Vagina (tissue), 2 donors: ENCODE results near the gene YWHAG.

Experiments
- POLR2A ChIP-seq, 2 donors: fragments of 450-650 bp; IDR thresholded peaks; one replicate each; pipeline ENCODE4 v1.6.1; 2017; ENCODE audit warnings: antibody characterized with exemption in 2 of 2, mild to moderate bottlenecking in 2 of 2, moderate library complexity in 2 of 2
- TF ChIP-seq, protein P1 (sequence below), 3 experiments: fragments of 450-650 bp in 2 of 3; fragments of 200-600 bp in 1 of 3; sonication (generic) in 1 of 3; IDR thresholded peaks; one replicate each; pipeline ENCODE4 v1.5.1; 2017 to 2019; ENCODE audit warnings: antibody characterized with exemption in 3 of 3, mild to moderate bottlenecking in 2 of 3, moderate library complexity in 2 of 3

DNA sequence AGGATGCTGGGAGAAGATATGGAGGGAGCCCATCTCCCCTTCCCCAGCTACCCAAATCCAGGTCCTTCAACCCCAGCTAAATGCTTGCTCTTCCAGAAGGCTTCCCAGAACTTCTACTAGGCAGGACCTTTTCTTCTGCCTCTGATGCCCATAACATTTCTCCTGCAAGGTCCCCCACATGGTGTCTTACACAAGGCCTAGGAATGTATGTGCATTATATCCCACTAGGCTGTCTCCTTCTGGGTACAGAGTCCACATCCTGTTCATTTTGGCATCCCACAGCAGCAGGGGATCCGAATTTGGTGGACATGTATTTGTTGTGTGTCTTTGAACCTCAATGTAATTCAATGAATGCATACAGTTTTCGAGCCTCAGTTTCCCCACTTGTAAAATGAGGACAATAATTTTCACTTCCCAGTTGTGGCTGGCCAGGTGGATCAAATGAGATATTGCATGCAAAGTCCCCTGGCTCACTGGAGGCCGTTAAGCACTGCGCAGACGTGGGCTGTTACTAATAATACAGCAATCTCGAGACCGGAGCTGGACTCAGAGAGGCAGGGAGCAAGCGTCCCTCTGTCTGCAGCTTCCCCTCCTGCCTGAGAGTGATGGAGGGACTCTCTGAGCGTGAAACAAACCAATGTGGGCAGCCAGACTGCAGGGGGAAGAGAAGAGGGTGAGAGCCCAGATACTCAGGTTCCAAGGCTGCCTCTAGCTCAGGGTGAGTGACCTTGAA lies 18.6 kb upstream of the YWHAG start:
- TF ChIP-seq, protein P1, sequence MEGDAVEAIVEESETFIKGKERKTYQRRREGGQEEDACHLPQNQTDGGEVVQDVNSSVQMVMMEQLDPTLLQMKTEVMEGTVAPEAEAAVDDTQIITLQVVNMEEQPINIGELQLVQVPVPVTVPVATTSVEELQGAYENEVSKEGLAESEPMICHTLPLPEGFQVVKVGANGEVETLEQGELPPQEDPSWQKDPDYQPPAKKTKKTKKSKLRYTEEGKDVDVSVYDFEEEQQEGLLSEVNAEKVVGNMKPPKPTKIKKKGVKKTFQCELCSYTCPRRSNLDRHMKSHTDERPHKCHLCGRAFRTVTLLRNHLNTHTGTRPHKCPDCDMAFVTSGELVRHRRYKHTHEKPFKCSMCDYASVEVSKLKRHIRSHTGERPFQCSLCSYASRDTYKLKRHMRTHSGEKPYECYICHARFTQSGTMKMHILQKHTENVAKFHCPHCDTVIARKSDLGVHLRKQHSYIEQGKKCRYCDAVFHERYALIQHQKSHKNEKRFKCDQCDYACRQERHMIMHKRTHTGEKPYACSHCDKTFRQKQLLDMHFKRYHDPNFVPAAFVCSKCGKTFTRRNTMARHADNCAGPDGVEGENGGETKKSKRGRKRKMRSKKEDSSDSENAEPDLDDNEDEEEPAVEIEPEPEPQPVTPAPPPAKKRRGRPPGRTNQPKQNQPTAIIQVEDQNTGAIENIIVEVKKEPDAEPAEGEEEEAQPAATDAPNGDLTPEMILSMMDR (IDR thresholded peaks at IDR 0.05) = no peak
- TF ChIP-seq POLR2A (IDR thresholded peaks at IDR 0.05) = no peak
